Fibroblast of pulmonary artery (primary cell): Measurements from ENCODE around the gene FAF1.
A peak's percentile ranks its signal among the peaks of the same experiment; 100 is the strongest.
"Not testable (repeated sequence)": the region's sequence is repeated elsewhere in the genome, so short reads cannot be mapped to it uniquely, and the experiment has no call there.

Source experiments
- DNase-seq: peaks from one replicate; pipeline ENCODE4 v3.0.0-alpha.2; 2010; ENCODE audit warnings: low read depth
- H3K4me3 ChIP-seq: replicated peaks from 2 replicates; pipeline ENCODE4 v1.5.1; 2011; ENCODE audit warnings: low read depth, mild to moderate bottlenecking, control low read depth, low read length, moderate library complexity
- TF ChIP-seq, protein P1 (sequence below): IDR thresholded peaks from 2 replicates; pipeline ENCODE4 v1.5.1; 2011; ENCODE audit warnings: mild to moderate bottlenecking, control low read depth, low read length, inconsistent platforms; ENCODE audit errors: missing control alignments

Gene FAF1

DNA sequence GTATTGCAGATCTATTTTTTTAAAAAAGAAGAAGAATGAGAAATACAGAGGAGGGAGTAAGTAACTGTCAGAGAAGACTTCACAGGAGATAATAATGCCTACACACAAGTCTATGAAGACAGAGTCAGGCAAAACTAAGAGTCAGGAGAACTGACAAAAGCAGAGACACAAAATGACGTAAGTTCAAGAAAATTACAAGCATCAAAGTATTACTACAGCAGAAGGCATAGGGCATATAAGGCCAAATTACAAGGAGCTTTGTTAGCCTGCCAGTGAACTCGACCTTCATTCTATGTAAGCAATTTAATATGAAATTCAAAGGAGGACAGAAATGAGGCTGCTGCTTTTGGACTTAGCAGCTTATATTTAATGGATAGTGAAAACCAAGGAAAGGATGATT, 23.7 kb downstream of the FAF1 start:
- DNase-seq = peak; percentile 4
- TF ChIP-seq, protein P1, sequence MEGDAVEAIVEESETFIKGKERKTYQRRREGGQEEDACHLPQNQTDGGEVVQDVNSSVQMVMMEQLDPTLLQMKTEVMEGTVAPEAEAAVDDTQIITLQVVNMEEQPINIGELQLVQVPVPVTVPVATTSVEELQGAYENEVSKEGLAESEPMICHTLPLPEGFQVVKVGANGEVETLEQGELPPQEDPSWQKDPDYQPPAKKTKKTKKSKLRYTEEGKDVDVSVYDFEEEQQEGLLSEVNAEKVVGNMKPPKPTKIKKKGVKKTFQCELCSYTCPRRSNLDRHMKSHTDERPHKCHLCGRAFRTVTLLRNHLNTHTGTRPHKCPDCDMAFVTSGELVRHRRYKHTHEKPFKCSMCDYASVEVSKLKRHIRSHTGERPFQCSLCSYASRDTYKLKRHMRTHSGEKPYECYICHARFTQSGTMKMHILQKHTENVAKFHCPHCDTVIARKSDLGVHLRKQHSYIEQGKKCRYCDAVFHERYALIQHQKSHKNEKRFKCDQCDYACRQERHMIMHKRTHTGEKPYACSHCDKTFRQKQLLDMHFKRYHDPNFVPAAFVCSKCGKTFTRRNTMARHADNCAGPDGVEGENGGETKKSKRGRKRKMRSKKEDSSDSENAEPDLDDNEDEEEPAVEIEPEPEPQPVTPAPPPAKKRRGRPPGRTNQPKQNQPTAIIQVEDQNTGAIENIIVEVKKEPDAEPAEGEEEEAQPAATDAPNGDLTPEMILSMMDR = no peak

DNA sequence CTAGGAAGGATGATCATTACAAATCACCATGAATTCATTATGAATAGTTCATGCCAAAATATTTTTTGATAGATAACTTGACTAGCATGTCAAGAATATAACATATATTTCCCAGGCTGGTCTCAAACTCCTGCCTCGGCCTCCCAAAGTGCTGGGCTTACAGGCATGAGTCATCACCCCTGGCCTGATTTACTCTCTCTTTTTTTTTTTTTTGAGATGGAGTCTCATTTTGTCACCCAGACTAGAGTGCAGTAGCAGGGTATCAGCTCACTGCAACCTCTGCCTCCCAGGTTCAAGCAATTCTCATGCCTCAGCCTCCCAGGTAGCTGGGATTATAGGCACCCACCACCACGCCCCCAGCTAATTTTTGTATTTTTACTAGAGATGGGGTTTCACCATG, 24.8 kb downstream of the FAF1 start:
- not testable (repeated sequence) for DNase-seq, H3K4me3 ChIP-seq

More for the DNA sequence above, 23.7 kb downstream of the FAF1 start:
- H3K4me3 ChIP-seq = no peak overlapping the region

DNA sequence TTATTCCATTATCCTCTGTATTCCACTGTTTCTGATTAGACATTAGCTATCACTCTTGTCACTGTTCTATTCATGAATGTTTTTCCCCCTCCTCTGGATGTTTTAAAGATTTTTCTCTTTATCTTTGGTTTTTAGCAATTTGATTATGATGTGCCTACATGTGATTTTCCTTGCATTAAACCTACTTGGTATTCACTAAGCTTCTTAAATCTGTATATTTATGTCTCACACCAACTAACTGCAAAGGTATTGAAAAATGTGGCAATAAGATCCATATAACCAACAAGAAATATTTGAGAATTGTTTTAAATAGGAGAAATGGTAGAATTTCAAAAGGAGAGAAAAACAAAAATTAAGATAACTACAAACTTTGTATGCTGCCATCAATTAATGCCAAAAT, 25.2 kb downstream of the FAF1 start:
- TF ChIP-seq, protein P1 = no peak
- DNase-seq = no peak
- H3K4me3 ChIP-seq = no peak overlapping the region

DNA sequence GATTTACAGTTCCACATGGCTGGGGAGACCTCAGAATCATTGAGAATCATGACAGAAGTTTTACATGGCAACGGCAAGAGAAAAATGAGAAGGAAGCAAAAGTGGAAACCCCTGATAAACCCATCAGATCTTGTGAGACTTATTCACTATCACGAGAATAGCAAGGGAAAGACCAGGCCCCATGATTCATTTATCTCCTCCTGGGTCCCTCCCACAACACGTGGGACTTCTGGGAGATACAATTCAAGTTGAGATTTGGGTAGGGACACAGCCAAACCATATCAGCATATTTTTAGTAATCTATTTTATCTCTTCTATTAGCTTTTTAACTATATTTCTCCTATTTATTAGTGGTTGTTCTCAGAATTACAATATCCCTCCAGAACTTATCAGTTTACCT, 26.3 kb downstream of the FAF1 start:
- H3K4me3 ChIP-seq, DNase-seq: not testable (repeated sequence)

DNA sequence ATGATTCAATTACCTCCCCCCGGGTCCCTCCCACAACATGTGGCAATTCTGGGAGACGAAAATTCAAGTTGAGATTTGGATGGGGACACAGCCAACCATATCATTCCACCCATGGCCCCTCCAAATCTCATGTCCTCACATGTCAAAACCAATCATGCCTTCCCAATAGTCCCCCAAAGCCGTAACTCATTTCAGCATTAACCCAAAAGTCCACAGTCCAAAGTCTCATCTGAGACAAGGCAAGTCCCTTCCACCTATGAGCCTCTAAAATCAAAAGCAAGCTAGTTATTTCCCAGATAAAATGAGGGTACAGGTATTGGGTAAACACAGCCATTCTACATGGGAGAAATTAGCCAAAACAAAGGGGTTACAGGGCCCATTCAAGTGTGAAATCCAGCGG, 28.0 kb downstream of the FAF1 start:
- not testable (repeated sequence) for H3K4me3 ChIP-seq, DNase-seq

DNA sequence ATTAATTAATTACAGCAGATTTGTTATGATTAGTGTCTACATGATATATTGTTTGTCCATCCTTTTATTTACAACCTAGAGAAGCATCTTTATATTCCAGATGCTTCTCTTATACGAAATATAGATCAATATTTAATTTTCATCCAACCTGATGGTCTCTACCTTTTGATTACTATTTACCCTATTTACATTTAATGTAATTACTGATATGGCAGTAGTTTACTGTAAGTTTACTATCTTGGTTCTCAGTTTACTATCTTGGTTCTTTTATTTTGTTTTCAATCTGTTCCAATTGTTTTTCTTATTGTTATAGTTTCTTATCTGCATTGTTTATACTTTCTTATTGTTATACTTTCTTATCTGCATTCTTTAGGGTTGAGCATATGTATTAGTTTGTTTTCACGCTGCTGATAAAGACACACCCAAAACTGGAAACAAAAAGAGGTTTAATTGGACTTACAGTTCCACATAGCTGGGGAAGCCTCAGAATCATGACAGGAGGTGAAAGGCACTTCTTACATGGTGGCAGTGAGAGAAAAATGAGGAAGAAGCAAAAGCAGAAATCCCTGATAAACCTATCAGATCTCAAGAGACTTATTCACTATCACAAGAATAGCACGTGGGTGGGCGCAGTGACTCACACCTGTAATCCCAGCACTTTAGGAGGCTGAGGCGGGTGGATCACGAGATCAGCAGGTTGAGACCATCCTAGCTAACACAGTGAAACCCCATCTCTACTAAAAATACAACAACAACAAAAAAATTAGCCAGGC, 28.9 kb downstream of the FAF1 start:
- H3K4me3 ChIP-seq = no peak overlapping the region
- no peak for DNase-seq
- TF ChIP-seq, protein P1 = no peak

DNA sequence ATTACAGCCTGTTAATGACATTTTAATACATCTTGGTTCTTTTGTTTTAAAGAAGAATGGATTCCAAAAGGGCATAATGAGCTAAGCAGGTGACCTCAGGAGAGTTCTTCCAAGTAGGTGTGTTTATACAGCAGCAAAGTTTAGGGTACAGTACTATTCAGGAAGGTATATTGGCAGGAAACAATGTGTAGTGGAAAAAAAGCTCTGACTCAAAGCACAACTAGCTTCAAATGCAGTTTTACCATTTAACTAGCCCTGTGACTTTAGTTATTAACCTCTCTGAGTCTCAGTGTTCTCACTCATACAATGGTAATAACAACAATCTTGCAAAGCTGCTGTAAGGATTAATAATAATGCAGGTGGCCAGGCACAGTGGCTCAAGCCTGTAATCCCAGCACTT, 29.9 kb downstream of the FAF1 start:
- TF ChIP-seq, protein P1 = no peak
- no peak for DNase-seq
- H3K4me3 ChIP-seq = no peak overlapping the region

DNA sequence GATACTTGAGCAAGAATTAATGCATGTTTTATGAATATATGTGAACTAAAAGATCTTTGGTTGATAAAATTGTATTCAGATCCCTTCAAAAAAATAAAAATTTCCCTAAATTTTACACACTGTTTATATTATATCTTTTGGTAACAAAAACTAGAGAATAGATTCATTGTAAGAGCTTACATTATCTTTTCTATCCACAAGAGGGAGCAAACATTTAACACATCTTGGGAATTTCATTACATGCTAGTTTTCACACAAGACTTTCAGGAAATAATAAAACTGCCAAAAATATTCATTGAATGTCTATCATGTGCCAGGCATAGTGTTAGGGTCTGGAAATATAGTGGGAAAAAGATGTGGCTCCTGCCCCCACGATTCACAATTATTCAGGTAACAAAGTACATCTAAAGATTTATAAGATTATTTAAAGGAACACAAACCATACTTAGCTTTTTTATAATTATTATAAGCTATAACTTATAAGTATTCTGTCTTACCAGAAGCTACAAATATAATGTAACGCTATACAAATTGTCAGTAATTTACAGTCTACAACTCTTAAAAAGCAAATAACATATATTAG, 30.6 kb downstream of the FAF1 start:
- DNase-seq = peak; percentile 68
- no peak overlapping the region for H3K4me3 ChIP-seq
- TF ChIP-seq, protein P1 = peak; percentile 52
